H1 (cell line): Measurements from ENCODE around the gene CCDC13. TPM values are rescaled to one million over a fixed set of nuclear protein-coding genes. Genes with fewer than 3 reads are reported as not detected.

Experiments used
- CTCF ChIA-PET: fragments of 300-600 bp; sonication (Branson Sonifier 250); formaldehyde crosslinking; loops from one replicate; lab custom pipeline; 2021; ENCODE audit not compliant: partially characterized antibody; lab: Charles Lee
- POLR2A ChIA-PET: fragments of 300-600 bp; sonication (Branson Sonifier 250); formaldehyde crosslinking; loops from one replicate; lab custom pipeline; 2021; ENCODE audit warnings: inconsistent platforms; ENCODE audit not compliant: partially characterized antibody; lab: Charles Lee
- DNase-seq, 2 experiments: peaks; one replicate each; pipeline versions ENCODE4 v3.0.0 to v3.0.0-alpha.2; 2010 to 2022; ENCODE audit warnings: low spot score in 2 of 2, low read depth in 1 of 2, mixed read lengths in 1 of 2
- FAIRE-seq: peaks from 2 replicates; lab custom pipeline; 2011; peaks lifted over from hg19 to GRCh38; lab: Jason Lieb, UNC
- H2AFZ ChIP-seq: 2 replicates; pipeline ENCODE4 v1.8.1; 2012; ENCODE audit warnings: low read length, inconsistent platforms
- H2AK5ac ChIP-seq: 2 replicates; pipeline ENCODE4 v1.6.1; 2013; ENCODE audit warnings: low read depth, low read length
- H2BK120ac ChIP-seq: replicated peaks from 2 replicates; pipeline ENCODE3; 2013; ENCODE audit warnings: low read depth, low read length, inconsistent platforms
- H2BK12ac ChIP-seq: 2 replicates; pipeline ENCODE4 v1.6.1; 2013; ENCODE audit warnings: low read depth, low read length
- H2BK15ac ChIP-seq: 2 replicates; pipeline ENCODE4 v1.6.1; 2013; ENCODE audit warnings: low read length
- H2BK20ac ChIP-seq: 2 replicates; pipeline ENCODE4 v1.6.1; 2013; ENCODE audit warnings: low read length
- H2BK5ac ChIP-seq: 2 replicates; pipeline ENCODE4 v1.6.1; 2013; ENCODE audit warnings: low read depth, low read length
- H3K14ac ChIP-seq: 2 replicates; pipeline ENCODE4 v1.6.1; 2013; ENCODE audit warnings: inconsistent platforms; ENCODE audit not compliant: insufficient read length
- H3K18ac ChIP-seq: 2 replicates; pipeline ENCODE4 v1.6.1; 2013; ENCODE audit warnings: low read length; ENCODE audit errors: extremely low read depth
- H3K23ac ChIP-seq: 2 replicates; pipeline ENCODE4 v1.6.1; 2013; ENCODE audit warnings: inconsistent platforms; ENCODE audit not compliant: insufficient read length
- H3K23me2 ChIP-seq: 2 replicates; pipeline ENCODE4 v1.6.1; 2013; ENCODE audit warnings: low read depth, low read length
- H3K27ac ChIP-seq: 2 replicates; pipeline ENCODE4 v1.6.1; 2011; ENCODE audit warnings: low read depth, low read length, inconsistent platforms
- H3K27me3 ChIP-seq, 4 experiments: replicated peaks in 1 of 4; 1 replicate in 1 of 4; 2 replicates in 3 of 4; pipeline versions ENCODE4 v1.6.1 to v1.8.1; 2011 to 2013; ENCODE audit warnings: low read length in 3 of 4, mild to moderate bottlenecking in 3 of 4, inconsistent platforms in 2 of 4, mixed read lengths in 2 of 4, moderate library complexity in 1 of 4; ENCODE audit not compliant: control insufficient read depth in 3 of 4, insufficient read depth in 3 of 4; ENCODE audit errors: extremely low read depth in 1 of 4
- H3K36me3 ChIP-seq, 4 experiments: 2 replicates each; pipeline versions ENCODE4 v1.6.1 to v1.8.1; 2011 to 2013; ENCODE audit warnings: mild to moderate bottlenecking in 4 of 4, low read length in 3 of 4, moderate library complexity in 2 of 4, control low read depth in 1 of 4, inconsistent platforms in 1 of 4; ENCODE audit not compliant: insufficient read depth in 4 of 4, control insufficient read depth in 2 of 4
- H3K4ac ChIP-seq: replicated peaks from 2 replicates; pipeline ENCODE3; 2013; ENCODE audit warnings: low read length, low read depth, mixed read lengths, inconsistent platforms; ENCODE audit not compliant: insufficient read length
- H3K4me1 ChIP-seq, 4 experiments: replicated peaks in 1 of 4; 1 replicate in 1 of 4; 2 replicates in 3 of 4; pipeline versions ENCODE4 v1.6.1 to v1.8.1; 2011 to 2013; ENCODE audit warnings: low read length in 3 of 4, inconsistent platforms in 2 of 4, mixed read lengths in 1 of 4; ENCODE audit not compliant: insufficient read depth in 4 of 4, control insufficient read depth in 3 of 4
- H3K4me2 ChIP-seq, 2 experiments: 2 replicates each; pipeline versions ENCODE4 v1.6.1 to v1.8.1; 2011 to 2013; ENCODE audit warnings: low read depth in 2 of 2, low read length in 2 of 2, control low read depth in 1 of 2, inconsistent platforms in 1 of 2, mild to moderate bottlenecking in 1 of 2; ENCODE audit not compliant: insufficient read depth in 1 of 2
- H3K4me3 ChIP-seq, 4 experiments: fragments of 200-600, 300-600 bp in 1 of 4; sonication (generic), shearing (Covaris generic), sonication (Bioruptor Twin) in 1 of 4; 2 replicates each; pipeline versions ENCODE4 v1.5.1 to v1.8.1; 2011 to 2016; ENCODE audit warnings: low read length in 4 of 4, low read depth in 3 of 4, control low read depth in 2 of 4, inconsistent platforms in 2 of 4, mild to moderate bottlenecking in 2 of 4, mixed read lengths in 1 of 4, moderate library complexity in 1 of 4; ENCODE audit not compliant: insufficient read depth in 2 of 4; ENCODE audit errors: extremely low read depth in 1 of 4
- H3K56ac ChIP-seq: replicated peaks from 2 replicates; pipeline ENCODE3; 2013; ENCODE audit warnings: low read depth, mild to moderate bottlenecking, mixed read lengths, low read length, inconsistent platforms; ENCODE audit not compliant: insufficient read length
- H3K79me1 ChIP-seq: 2 replicates; pipeline ENCODE4 v1.6.1; 2013; ENCODE audit warnings: low read depth, low read length, control low read depth
- H3K79me2 ChIP-seq, 2 experiments: 2 replicates each; pipeline versions ENCODE4 v1.6.1 to v1.8.1; 2012 to 2013; ENCODE audit warnings: low read length in 2 of 2, mild to moderate bottlenecking in 2 of 2, inconsistent platforms in 1 of 2; ENCODE audit not compliant: insufficient read depth in 2 of 2, control insufficient read depth in 1 of 2
- H3K9ac ChIP-seq, 4 experiments: replicated peaks in 1 of 4; 1 replicate in 1 of 4; 2 replicates in 3 of 4; pipeline versions ENCODE4 v1.6.1 to v1.8.1; 2011 to 2013; ENCODE audit warnings: low read depth in 3 of 4, low read length in 3 of 4, control low read depth in 2 of 4, mild to moderate bottlenecking in 2 of 4, moderate library complexity in 2 of 4, inconsistent platforms in 1 of 4; ENCODE audit errors: extremely low read depth in 1 of 4
- H3K9me3 ChIP-seq, 2 experiments: 2 replicates each; pipeline versions ENCODE4 v1.6.1 to v1.8.1; 2012 to 2013; ENCODE audit warnings: mild to moderate bottlenecking in 2 of 2, moderate library complexity in 2 of 2, control low read depth in 1 of 2, inconsistent platforms in 1 of 2, low read depth in 1 of 2, low read length in 1 of 2, mixed read lengths in 1 of 2; ENCODE audit not compliant: insufficient read depth in 2 of 2
- H4K20me1 ChIP-seq, 2 experiments: replicated peaks in 1 of 2; 2 replicates each; pipeline versions ENCODE3 to v1.8.1; 2011 to 2013; ENCODE audit warnings: inconsistent platforms in 2 of 2, low read length in 2 of 2, mild to moderate bottlenecking in 1 of 2; ENCODE audit not compliant: insufficient read depth in 2 of 2, control insufficient read depth in 1 of 2
- H4K5ac ChIP-seq: 2 replicates; pipeline ENCODE4 v1.6.1; 2013; ENCODE audit warnings: low read length, low read depth, mixed read lengths, inconsistent platforms; ENCODE audit not compliant: insufficient read length
- H4K8ac ChIP-seq: 2 replicates; pipeline ENCODE4 v1.8.0; 2013; ENCODE audit warnings: mild to moderate bottlenecking, moderate library complexity, low read length, inconsistent platforms; ENCODE audit not compliant: insufficient read depth; ENCODE audit errors: extremely low read depth
- H4K91ac ChIP-seq: replicated peaks from 2 replicates; pipeline ENCODE3; 2013; ENCODE audit warnings: low read length, mixed read lengths, inconsistent platforms; ENCODE audit not compliant: insufficient read length
- ATF3 ChIP-seq: IDR thresholded peaks from 2 replicates; pipeline ENCODE4 v1.6.1; 2011; ENCODE audit warnings: low read depth, mild to moderate bottlenecking, low read length; ENCODE audit not compliant: insufficient read depth
- CBX5 ChIP-seq: fragments of 300-800, 300-1000 bp; sonication (generic); IDR thresholded peaks from 2 replicates; pipeline ENCODE4 v1.7.1; 2016; ENCODE audit warnings: antibody characterized with exemption, low read length, low read depth
- CREB1 ChIP-seq: IDR thresholded peaks from 2 replicates; pipeline ENCODE4 v1.6.1; 2012; ENCODE audit warnings: inconsistent platforms
- EP300 ChIP-seq, 2 experiments: IDR thresholded peaks; 1 replicate in 1 of 2; 2 replicates in 1 of 2; pipeline ENCODE4 v1.6.1; 2011 to 2012; ENCODE audit warnings: low read depth in 2 of 2, low read length in 2 of 2, mild to moderate bottlenecking in 2 of 2, borderline replicate concordance in 1 of 2, inconsistent platforms in 1 of 2, moderate library complexity in 1 of 2
- EZH2 ChIP-seq: fragments of 200-600 bp; sonication (generic); IDR thresholded peaks from 2 replicates; pipeline ENCODE4 v1.7.1; 2012; ENCODE audit warnings: low read depth, mild to moderate bottlenecking, moderate library complexity, low read length, inconsistent platforms; ENCODE audit not compliant: severe bottlenecking
- FOSL1 ChIP-seq: IDR thresholded peaks from 2 replicates; pipeline ENCODE4 v1.6.1; 2011; ENCODE audit warnings: mild to moderate bottlenecking, low read depth, low read length, moderate library complexity; ENCODE audit not compliant: insufficient read depth
- KDM1A ChIP-seq: fragments of 200-600, 300-600 bp; sonication (generic); IDR thresholded peaks from 2 replicates; pipeline ENCODE4 v1.7.1; 2016; ENCODE audit warnings: mild to moderate bottlenecking, low read length, borderline replicate concordance
- MAFK ChIP-seq: IDR thresholded peaks from 2 replicates; pipeline ENCODE4 v1.6.1; 2012; ENCODE audit warnings: low read depth, mild to moderate bottlenecking, improper control_type of control experiment, low read length
- RNF2 ChIP-seq: fragments of 200-900, 300-1000 bp; sonication (generic); IDR thresholded peaks from 2 replicates; pipeline ENCODE4 v1.7.1; 2016; ENCODE audit warnings: borderline replicate concordance, low read depth, mild to moderate bottlenecking, antibody characterized with exemption, low read length; ENCODE audit not compliant: poor library complexity, severe bottlenecking; ENCODE audit errors: missing control alignments
- SP1 ChIP-seq: IDR thresholded peaks from 2 replicates; pipeline ENCODE4 v1.6.1; 2011; ENCODE audit warnings: low read depth, low read length
- TEAD4 ChIP-seq: IDR thresholded peaks from 2 replicates; pipeline ENCODE4 v1.6.1; 2012; ENCODE audit warnings: low read depth, low read length, inconsistent platforms, mixed read lengths
- WGBS, 2 experiments: shearing (Covaris generic) in 1 of 2; methylation state at CpG; one replicate each; pipeline versions ENCODE4 v1.1.6 to v1.1.7; 2013 to 2015; ENCODE audit warnings: low lambda C conversion rate in 2 of 2, mixed read lengths in 2 of 2, inconsistent platforms in 1 of 2, low coverage in 1 of 2, missing lambda C conversion rate in 1 of 2; ENCODE audit not compliant: insufficient replicate concordance in 2 of 2, insufficient coverage in 1 of 2, insufficient read length in 1 of 2; ENCODE audit errors: extremely low coverage in 1 of 2, missing lambda C conversion rate in 1 of 2; 5-methylcytosine and 5-hydroxymethylcytosine counted together
- polyA plus RNA-seq, 7 experiments: library from polyadenylated mRNA; depleted of rRNA in 3 of 7; stranded (reverse) in 5 of 7; unstranded in 2 of 7; fragments of >200 nt in 5 of 7; fragments of 200-250 nt in 2 of 7; gene quantifications; 1 replicate in 5 of 7; 2 replicates in 1 of 7; 4 replicates in 1 of 7; pipeline versions ENCODE4 v1.2.1 to v1.2.3, GENCODE V29; 2011 to 2013; ENCODE audit warnings: missing spikeins in 2 of 7, mixed read lengths in 2 of 7
- total RNA-seq: library from RNA; stranded (reverse); fragmentation: NEBNext Ultra II Directional; extraction: Animal tissue kit (Norgen Biotek cat#: 25700); gene quantifications from 2 replicates; pipeline ENCODE4 v1.2.1, GENCODE V29; 2021

The CCDC13 gene
- total and polyA plus RNA-seq, 2 of the 8 experiments (the other 6 are each of a cell fraction or from before 2014, with no cell fraction given): 0.06 TPM; not detected in 1

GRCh38 chr3:42729404-42730145, 43.5 kb downstream of the CCDC13 start:
- H2AFZ ChIP-seq: no peak overlapping the region
- DNase-seq (peak in 1 of 2 experiments; percentile 30), FAIRE-seq (no peak)
- no peaks in the 10 kb centered on the region for H3K23me2 ChIP-seq
- peak overlapping the region; percentile 38; the same call in 1 of the 2 replicates for H4K8ac ChIP-seq
- no peak overlapping the region for H3K14ac ChIP-seq
- no peak overlapping the region for H2BK5ac ChIP-seq
- no peak overlapping the region for H3K4me3 ChIP-seq
- H3K4me1 ChIP-seq: peaks cover 0 to 21% (median 13%) of the 10 kb centered on the region in 4 experiments; a peak in 5 of 7 replicates
- H2BK120ac ChIP-seq: no peak overlapping the region
- H3K36me3 ChIP-seq: no peaks in the 10 kb centered on the region
- no peak overlapping the region for H4K91ac ChIP-seq
- H3K4ac ChIP-seq: no peak overlapping the region
- H3K79me2 ChIP-seq: no peaks in the 10 kb centered on the region
- H3K9ac ChIP-seq: no peak overlapping the region
- WGBS, 2 experiments: 94% methylated on average over 5 of the region's 6 CpGs; no CpG with 5 or more reads in 1 of the 2 experiments
- H3K9me3 ChIP-seq: no peaks in the 10 kb centered on the region
- no peak overlapping the region for H3K23ac ChIP-seq
- no peak overlapping the region for H4K5ac ChIP-seq
- no peak overlapping the region for H3K4me2 ChIP-seq
- no peak overlapping the region for H2BK12ac ChIP-seq
- ChIA-PET CTCF (interaction anchor here (0.6 to 4.0 kb wide), 4 partner anchors 10 to 591 kb away, joined by 3 to 18 read pairs (median 4); no protein-coding TSS in a partner anchor), POLR2A (interaction anchor here (1.2 kb wide), 1 partner anchor 129 kb away, joined by 3 read pairs; the partner anchor contains the start of gene NKTR)
- H3K79me1 ChIP-seq: no peaks in the 10 kb centered on the region
- H3K27ac ChIP-seq: no peak overlapping the region
- no peak overlapping the region for H3K56ac ChIP-seq
- no peaks in the 10 kb centered on the region for H3K27me3 ChIP-seq
- H3K18ac ChIP-seq: no peak overlapping the region
- no peaks in the 10 kb centered on the region for H4K20me1 ChIP-seq
- H2AK5ac ChIP-seq: no peak overlapping the region
- no peak overlapping the region for H2BK15ac ChIP-seq
- no peak overlapping the region for H2BK20ac ChIP-seq
- TF ChIP-seq TEAD4 (no peak), SP1 (no peak), MAFK (no peak), EP300 (IDR thresholded peaks at IDR 0.05; ENCODE audit: borderline replicate concordance in 1 of 2, low read depth in 2 of 2, low read length in 2 of 2) (no peak), CREB1 (no peak), KDM1A (no peak), RNF2 (no peak), ATF3 (no peak), FOSL1 (no peak), EZH2 (no peak), CBX5 (no peak)
